Inflammatory macrophage treated with lipopolysaccharide for 1 hour (primary cell): ENCODE data around the gene ZNF423.

Experiments
- DNase-seq, 2 donors: peaks; one replicate each; pipeline ENCODE4 v3.0.0-alpha.2; 2020 to 2022

Gene ZNF423

DNA sequence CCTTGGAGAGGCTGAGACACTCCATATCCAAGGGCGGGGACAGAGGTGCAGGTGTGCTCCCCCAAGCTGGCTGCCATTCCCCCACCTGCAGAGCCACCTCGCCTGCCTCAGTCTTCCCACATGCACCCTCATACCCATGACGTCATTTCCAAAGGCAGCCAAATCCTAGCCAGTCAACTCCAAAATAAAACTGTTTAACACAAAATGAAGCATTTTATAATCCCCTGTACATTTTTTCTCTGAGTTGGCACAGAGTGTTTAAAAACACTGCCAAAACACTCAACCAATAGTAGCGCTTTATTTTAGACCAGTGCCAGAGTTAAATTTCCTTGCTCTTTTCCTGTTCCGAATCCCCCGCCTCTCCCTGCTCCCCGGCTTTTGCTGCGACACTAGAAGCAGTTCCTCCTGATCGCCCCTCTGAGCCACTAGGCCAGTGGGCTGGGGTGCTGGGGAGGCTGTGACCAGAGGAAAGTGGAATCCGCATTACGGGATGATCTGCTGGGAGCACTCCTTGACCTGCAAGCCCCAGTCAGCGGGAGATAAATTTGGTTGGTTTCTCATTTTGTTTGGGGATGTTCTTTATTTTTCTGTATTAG is 139.5 kb downstream of the ZNF423 start:
- DNase-seq, result no peak

DNA sequence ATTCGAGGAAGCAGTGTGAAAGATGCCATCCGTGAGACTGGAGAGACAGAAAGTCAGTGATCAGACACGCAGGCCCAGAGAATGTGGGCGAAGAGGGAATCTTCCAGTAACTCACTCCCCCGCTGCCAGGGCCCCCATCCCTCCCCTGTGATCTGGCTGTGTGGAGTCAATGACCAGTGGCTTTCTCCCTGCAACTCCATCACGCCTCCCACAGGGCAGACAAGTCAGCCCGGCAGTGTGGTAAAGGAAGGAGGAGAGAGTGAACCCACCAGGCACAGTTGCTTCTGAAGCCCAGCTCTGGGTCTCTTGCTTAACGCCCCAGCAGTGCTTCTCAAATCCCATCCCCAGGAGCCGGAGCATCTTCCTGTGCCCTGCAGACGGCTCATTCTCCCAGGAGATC is 142.1 kb downstream of the ZNF423 start:
- no peak for DNase-seq

DNA sequence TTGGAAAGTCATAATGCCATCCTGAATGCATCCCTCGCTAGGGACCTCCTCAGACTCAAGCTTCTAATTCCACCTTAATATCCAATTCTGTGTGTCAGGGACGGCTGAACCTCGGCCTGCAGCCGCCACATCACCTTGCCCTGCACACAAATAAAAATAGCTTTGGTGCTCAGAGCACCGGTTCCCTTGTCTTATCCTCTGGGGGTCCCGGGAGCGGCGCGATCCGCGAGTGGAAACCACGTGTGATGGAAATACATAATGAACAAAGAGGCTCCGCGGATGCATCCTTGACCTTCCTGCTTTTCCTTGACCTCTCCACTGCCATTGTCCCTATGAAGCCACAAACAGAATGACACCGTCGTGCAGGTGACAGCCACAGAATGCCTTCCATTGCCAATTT is 143.4 kb downstream of the ZNF423 start:
- DNase-seq, result no peak

DNA sequence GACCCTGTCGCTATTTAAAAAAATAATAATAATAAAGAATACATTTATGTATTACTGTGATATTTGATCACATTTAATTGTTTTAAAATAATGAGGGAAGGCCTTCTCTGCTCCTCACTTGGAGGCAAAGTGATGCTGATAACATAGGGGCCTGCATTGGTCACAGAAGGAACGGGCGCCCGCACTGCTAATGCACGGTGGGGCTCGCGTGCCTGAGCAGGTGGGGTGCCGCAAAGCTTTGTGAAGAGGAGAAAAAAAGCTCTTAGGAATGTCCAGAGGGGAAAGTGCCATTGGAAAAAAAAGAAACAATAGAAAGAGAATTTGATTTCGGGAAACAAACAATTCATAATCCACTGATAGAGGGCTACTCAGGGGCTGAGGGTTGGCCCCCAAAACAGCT is 143.8 kb downstream of the ZNF423 start:
- DNase-seq, result no peak

DNA sequence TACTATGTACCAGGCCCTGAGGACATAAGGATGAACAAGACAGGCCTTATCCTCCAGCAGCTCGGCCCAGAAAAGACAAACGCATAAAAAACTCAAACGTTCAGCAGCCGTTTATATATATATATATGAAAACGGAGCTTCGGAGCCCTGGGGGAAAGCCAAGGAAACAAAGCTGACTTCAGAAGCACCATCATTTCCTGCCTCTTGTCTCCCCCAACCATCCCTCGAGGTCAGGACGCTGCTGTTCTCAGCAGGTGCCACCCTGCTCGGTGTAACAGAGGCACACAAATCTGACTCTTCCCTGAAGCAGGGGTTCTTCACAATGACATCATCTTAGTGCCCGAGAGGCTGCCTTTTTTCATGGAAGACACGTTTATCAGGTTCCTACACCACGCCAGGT is 146.9 kb downstream of the ZNF423 start:
- DNase-seq, result no peak

DNA sequence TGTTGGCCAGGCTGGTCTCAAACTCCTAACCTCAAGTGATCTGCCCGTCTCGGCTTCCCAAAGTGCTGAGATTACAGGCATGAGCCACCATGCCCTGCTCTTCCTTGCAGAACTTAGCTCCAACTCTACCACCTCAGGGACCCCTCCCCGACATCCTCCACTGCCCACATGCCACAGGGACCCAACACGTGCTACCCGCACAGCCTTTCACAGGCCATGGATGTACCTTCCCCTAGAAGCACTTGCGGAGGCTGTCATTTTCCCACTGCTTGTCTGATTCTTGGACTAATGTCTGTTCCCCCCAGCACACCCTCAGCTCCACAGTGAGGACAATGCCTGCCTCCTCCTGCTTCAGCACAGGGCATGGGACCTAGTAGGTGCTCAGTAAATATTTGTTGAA is 147.4 kb downstream of the ZNF423 start:
- no peak for DNase-seq

DNA sequence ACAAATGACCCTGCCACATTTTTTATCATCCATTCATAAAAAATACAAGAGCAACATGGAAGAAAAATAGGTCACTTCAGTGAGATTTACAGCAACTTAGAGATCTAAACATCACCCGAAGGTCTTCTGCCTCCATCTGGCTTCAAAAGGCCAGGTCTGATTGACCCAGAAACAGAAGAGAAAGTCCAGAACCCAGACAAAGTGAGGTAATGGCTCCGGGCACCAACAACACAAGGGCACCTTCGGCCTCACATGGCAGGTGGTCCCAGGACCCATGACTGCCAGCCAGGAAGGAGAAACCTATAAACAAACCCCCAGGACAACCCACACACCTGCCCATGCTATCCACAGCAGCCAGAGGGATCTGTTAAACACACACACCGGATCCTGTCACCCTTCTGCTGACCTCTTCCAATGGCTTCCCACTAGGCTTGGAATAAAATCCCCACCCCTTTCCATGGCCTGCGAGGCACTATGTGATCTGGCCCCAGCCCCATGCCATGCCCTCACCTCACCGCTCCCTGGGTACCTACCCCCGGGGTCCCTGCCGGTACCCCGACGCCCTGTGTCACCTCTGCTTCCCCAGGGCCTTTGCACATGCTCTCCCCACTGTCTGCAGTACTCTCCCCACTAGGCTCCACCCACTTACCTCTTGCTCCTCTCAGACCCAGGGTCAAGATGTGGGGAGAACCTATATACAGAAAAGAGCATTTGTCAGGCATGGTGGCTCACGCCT is 149.1 kb downstream of the ZNF423 start:
- DNase-seq, result no peak

DNA sequence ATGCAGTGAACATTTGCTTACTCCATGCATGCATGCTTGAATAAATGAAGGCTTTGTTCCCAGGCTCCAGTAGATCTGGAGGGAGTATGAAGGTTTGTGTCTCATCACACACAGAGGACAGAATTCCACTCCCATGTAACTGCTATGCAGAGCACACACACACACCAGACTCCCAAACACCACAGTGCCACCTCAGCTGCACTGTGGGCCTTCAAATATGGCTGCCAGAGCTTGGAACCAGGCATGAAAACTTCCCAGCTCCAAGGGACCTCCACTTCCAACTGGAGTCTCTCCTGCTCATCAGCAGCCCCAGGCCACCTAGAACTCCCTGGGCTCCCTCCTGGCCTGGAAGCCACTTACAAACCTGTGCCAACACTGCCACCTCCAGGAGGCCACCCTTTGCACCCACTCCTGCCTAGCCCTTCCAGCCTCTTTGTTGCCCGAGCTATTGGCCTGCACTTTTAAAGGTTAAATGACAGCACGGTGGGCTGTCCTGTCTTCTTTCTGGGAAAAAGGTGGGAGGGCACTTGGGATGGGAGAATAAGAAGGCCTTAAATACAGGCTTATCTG is 151.2 kb downstream of the ZNF423 start:
- no peak for DNase-seq

DNA sequence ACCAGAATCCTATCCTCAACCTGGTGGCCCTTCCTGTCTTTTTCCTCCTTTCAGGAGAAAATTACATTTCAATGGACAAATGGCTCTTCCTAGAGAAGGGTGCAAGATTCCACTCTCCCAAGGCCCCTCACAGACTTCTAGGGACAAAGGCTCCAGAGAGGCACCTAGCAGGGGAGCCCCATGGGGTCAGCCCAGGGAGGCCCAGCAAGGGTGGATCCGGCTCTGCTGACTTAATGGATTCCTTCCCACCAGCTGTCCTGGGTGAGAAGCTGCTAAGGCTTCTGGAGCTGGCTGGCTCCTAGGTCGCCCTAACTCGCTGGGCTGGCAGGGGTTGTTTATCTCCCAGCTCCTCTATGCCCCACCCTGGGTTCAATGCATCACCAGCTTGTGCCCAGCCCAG is 152.4 kb downstream of the ZNF423 start:
- no peak for DNase-seq

DNA sequence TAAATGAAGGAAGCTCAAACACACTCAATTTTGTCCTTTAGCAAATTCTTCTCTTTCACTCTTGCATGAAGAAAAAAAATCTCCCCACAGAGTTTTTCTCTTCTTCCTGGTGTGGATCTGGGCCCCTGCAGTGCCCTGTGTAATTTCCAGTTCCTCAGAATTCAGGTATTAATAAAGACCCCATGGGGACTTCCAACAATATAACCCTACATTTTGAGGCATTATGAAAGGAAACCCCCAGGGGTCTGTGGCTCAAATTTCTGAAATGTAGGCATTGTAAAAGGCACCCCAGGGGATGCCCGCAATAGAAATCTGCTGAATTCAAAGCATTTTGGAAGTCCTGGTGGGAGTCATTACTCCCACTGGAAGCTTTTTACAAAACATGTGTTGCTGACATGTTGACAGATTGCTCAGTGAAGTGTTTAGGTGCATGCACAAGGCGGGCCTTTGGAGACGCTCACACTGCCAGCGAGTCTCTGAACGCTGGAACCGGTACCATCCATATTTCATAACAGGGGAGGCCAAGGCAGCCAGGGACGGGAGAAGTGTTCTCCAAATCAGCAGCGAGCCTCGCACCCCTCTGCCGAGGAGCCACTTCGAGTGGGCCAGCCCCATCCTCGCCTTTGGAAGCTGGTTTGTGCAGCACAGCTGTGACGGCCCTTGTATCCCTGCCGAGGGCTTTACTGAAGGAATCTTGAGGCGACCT is 154.0 kb downstream of the ZNF423 start:
- DNase-seq, result no peak

DNA sequence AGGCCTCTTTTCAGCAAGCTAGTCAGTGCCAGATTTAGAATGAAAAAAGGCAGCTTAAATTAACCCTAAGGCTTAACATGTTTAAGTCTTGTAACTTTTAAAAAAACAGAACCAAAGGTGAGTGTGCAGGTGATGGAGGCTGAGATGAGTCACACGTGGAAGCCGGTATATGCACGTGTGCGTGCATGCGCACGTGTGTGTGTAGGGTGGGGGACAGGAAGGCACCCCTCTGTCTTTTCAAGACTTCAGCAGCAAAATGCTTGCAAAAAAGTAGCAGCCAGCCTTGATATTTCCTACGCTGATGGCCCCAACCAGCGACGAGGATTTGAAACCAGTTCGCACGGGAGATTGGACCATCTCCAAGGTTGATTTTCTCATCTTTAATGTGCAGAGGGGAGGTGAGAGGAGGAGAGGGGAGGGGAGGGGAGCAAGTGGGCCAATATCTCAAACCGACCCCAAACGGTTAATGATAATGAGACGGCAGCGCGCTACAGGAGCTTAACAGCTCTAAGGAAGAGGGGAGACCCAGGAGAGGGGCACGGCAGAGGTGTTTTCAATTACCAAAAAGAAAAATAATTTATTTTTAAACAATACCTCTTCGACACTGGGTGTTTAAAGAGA is 154.7 kb downstream of the ZNF423 start:
- no peak for DNase-seq

DNA sequence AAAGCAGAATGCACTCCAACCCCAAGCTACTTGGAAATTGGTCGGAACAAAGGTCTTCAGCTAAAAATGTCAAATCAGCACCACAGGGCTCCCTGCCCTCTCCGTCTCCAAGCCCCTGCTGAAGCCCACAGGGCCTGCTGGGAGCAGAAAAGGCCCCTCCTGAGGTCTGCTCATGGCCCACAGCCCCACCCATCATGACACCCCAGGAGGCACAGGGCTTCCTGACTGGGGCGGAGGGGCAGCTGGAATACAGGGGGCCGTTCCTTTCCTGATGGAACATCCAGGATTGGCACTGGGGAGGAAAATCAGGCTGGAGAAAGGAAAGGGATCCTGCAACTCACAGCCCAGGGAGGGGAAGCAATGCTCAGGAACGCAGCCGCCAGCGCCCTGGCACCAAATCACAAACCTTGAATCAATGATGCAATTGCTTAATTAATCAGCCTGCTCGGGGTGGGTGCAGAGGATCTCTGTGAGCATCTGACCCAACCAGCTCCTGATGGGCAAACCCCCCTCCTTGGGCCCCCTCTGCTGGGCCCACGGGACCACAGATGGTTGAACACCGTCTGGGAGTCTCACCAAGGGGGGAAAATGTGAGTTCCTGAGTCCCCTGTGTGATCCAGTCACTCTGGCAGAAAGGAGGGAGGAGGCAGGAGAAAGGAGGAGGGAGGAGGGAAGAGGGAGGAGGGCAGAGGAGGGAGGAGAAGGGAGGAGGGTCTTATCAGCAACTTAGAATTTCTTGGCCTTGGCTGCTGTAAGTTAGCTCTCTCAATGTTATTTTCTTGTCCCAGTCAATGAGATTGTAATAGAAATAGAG is 155.5 kb downstream of the ZNF423 start:
- DNase-seq, result no peak

DNA sequence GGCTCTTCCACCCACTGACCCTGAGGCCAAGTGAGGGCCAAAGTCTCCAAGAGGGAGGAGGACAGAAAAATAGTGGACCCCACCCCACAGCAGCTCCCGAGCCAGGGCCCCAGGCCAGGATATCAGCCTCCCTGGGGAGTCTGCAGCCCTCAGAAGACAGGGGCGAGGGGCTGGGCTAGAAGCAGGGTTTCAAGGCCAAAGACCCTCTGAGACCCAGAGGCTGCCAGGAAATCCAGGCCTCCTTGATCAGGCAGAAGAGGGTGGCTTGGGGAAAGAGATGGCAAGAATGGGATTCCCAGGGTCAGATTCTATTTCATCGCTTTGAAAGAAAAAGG is 156.1 kb downstream of the ZNF423 start:
- no peak for DNase-seq

DNA sequence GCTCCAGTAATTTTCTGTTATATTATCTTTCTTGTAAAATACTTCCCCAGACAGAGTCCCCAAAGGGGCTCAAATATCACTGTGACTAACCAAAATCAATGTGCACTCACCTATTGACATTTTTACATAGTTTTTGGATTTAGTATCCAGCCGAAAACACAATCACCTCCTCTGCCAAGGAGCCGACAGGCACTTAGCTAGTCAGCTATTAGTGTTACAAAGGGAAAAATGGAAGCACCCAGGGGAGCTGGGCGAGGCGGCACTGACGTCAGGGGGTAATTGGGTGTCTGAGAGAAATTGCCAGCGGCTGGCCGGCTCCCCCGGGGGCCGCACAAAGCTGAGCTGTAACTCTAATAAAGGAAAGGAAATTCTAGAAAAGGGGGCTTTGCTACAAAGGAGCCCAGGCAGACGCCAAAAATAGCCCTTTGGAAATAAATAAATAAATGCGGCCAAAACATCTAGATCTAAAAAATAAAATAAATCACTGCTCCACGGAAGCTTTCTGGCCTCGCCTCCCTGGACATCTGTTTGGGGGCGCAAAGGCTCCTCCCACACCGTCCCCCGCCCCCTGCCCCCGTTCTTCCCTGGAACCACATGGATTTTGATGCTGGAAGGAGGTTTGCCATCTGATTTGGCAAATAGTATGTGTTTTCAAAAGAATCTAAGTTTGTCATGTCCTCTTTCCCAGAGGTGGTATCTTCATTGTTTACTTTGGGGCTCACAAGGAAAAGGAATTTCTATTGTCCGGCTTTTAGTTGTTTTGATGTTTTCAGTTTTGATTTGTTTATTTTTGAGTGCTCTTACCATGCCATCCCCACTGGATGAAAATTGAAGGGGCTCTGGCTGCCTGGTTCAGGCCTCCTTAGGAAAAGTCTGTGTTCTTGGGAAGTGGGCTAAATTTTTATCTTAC is 156.7 kb downstream of the ZNF423 start:
- no peak for DNase-seq

DNA sequence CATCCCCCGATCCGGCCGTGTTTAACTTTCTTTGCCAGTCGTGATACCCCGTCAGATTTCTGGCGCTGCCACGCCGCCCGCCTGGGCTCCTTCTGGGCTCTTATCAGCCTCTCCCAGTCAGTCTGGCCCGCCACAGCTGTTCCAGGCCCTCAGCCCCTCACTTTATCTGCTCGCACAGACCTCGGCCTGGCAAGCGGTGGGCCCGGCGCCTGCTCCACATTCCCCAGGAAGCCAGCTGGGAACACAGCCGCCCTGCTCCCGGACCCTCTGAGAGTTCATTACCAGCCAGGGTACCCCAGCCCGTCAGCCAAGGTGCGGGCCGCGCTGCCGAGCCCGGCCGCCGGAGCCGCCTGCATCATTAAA is 157.5 kb downstream of the ZNF423 start:
- DNase-seq, result no peak

DNA sequence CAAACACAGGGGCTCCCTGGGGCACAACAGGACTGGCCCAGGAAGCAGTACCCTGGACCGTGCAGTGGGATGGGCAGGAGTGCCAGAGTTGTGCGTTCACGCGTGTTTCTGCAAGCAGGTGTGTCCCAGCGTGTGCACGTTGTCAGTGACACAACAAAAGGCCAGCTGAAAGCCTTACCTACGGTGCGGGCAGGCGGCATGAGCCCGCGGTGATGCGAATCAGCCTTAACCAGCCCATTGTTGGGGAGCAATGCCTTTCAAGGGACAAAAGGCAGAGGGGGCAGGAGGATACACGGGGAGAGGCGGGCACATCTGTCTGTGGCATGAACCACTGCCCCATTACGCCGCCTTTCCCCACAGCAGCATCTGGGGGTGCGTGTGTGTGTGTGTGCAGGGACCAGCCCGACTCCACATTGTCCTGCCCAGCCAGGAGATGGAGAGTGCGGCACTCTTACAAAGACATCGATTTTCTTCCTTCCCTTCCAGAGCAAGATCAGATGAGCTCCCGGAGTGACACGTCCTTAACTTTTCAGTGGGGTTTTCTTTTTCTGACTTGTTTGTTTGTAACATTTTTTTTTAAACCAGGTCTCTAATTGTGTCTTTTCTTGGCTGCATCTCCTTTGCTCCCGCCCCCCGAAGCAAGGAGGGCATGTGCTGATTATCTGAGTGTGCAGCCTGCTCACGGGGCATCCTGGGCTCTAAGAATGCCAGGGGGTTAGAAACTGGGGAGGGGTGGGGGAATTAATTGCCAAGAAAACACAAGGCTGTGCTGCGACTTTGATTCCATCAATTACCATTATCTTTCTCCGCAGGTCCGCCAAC is 158.1 kb downstream of the ZNF423 start:
- no peak for DNase-seq

DNA sequence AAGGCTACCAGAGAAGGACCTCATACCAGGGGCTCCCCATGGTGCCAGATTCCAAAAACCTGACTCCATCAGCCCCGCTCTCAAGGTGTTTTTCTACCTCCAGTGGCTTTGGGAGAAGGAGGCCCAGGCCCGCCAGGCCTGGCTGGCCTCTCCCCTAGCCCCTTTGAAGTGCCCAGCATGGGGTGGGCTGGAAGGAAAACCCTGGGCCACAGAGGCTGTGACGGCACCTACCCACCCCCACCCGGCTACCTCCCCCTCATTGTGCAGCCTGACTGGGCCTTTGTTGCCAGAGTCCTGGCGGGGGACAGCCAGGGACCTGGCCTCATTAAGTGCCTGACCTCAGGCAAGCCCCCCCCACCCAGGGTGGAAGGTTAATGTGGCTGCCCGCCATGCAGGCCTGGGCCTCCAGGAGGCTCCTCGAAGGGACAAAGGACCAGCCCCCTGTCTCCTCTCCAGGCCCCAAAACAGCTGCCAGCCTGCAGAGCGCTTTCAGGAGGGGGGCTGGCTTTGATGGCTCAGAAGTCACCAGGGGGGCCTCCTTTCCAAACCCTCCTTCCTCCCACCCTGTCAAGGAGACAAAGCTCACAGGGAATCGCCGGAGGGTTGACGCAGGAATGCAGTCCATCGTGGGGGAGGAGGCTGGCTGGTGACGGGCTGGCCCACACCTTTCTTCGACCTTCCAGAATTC is 159.4 kb downstream of the ZNF423 start:
- DNase-seq, result no peak

DNA sequence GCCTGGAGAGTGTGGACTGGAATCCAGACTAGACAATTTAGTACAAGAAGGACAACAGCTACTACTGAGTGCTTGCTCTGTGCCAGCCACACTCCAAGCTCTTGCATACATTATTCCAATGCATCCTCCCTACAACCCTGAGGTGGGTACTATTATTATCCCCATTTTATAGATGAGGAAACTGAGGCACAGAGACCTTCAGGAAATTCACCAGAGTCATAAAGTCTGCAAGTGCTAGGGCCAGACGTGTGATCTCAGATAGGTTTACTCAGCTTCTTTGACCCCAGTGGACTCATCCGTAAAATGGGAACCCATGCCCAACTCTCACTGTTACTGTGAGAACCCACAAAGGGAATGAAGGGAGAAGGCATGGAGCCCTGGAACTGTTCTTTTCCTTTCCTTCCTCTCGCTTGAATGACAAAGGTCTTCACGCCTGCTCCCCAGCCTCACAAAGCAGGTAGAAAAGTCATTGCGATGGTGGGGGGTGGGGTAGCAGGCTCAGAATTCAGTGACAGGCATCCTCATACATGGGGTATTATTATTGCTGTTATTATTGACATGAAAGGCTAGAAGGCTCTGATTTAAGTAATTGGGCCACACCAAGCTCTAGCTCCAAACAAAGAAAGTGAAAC is 160.0 kb downstream of the ZNF423 start:
- DNase-seq, result no peak

DNA sequence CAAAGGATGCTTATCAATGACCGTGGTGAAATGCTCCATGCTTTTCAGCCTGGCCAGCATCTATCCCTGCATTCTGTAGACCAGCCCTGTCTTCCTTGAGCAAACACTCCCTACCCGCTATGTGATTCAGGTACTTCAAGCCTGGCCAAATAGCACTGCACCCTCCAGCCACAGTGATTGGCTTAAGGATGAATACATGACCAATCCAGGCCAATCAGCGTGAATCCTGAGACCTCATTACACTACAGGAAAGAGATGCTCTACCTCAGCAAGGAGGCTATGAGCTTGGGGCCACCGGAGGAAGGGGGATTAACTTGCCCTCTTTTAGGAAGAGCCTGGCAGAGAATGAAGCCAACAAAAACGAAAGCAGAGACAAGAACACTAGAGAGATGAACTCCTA is 162.5 kb downstream of the ZNF423 start:
- no peak for DNase-seq

DNA sequence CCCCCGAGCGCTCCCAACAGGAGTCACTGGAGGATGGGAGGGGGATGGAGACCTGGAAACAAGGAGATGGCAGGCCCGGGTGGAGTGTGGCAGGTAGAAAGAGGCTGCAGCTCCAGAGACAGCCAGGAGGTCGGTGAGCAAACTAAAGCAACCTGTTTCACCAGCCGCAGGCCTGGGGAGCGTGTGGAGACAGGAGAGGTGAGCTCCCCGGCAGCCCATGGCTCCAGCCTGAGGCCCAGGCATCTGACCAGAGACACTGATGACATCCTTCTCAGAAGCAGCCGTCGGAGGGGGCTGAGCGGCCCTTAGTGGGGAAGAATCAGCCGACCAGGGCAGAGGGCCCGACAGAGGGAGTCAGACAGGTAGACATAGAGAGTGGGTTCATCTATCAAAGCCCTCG is 165.1 kb downstream of the ZNF423 start:
- DNase-seq, result no peak
